ENCODE results near the gene PARD3B. TPM values are rescaled to one million over a fixed set of nuclear protein-coding genes. Genes with fewer than 3 reads are reported as not detected.

Gene PARD3B
- total and polyA plus RNA-seq, 2 experiments from 2014 or later: 3.5 to 4.4 TPM

DNA sequence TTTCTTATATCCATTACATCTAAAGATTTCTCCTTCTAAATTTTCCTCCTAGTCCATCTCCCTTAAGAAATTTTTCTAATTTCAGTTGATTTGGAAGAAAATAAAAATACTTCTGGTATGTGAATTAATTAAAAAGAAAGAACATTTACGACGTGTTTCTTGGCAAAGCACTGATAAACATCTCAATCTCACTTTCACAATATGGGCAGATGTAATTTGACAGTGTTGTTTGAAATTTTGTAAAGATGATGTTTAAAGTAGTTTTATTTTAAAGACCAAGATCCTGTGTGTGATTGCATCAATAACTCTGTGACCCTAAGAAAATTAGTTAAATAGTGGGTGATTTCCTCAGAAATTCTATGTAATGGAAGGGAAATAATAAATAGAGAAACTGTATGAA is 510.0 kb downstream of the PARD3B start:
- Histone ChIP-seq H2AFZ (no peak overlapping the region), H3K27ac (ENCODE audit: low read depth) (no peak overlapping the region), H3F3A (replicated peaks; ENCODE audit: low read depth) (no peaks in the 10 kb centered on the region), H3K4me2 (no peak overlapping the region), H3K36me3 (ENCODE audit: insufficient read depth) (no peaks in the 10 kb centered on the region), H4K20me1 (replicated peaks; ENCODE audit: insufficient read depth) (no peaks in the 10 kb centered on the region), H3K27me3 (ENCODE audit: insufficient read depth) (no peaks in the 10 kb centered on the region), H3K79me2 (replicated peaks; ENCODE audit: insufficient read depth) (no peaks in the 10 kb centered on the region), H3K4me1 (ENCODE audit: insufficient read depth) (peaks cover 4% of the 10 kb centered on the region), H3K4me3 (no peak overlapping the region), H3K9me2 (ENCODE audit: insufficient read depth) (no peaks in the 10 kb centered on the region)
- Mint-ChIP-seq H3K4me1 (peaks cover 9% of the 10 kb centered on the region), H3K36me3 (ENCODE audit: low read depth) (peaks cover 12% of the 10 kb centered on the region; the same call in 2 of the 3 replicates), H3K4me3 (no peak overlapping the region), H3K27me3 (ENCODE audit: insufficient read depth, low read depth, poor library complexity) (no peaks in the 10 kb centered on the region), H3K9me3 (peaks cover 9% of the 10 kb centered on the region; the same call in 2 of the 3 replicates), H3K27ac (no peak overlapping the region)
- TF ChIP-seq ZNF114 (CRISPR knock-in tag; IDR thresholded peaks at IDR 0.05) (no peak), STAT1 (IDR thresholded peaks at IDR 0.05; ENCODE audit: unreplicated experiment) (no peak), NANOG (IDR thresholded peaks at IDR 0.05; ENCODE audit: borderline replicate concordance) (no peak), REST (IDR thresholded peaks at IDR 0.05; ENCODE audit: unreplicated experiment) (no peak), POLR2AphosphoS5 (IDR thresholded peaks at IDR 0.05; ENCODE audit: low read depth) (no peak), CREB1 (CRISPR knock-in tag; IDR thresholded peaks at IDR 0.05; ENCODE audit: low read depth) (no peak), EZH2 (IDR thresholded peaks at IDR 0.05; ENCODE audit: low read depth, unreplicated experiment) (no peak)
- TF ChIP-seq, protein P1, sequence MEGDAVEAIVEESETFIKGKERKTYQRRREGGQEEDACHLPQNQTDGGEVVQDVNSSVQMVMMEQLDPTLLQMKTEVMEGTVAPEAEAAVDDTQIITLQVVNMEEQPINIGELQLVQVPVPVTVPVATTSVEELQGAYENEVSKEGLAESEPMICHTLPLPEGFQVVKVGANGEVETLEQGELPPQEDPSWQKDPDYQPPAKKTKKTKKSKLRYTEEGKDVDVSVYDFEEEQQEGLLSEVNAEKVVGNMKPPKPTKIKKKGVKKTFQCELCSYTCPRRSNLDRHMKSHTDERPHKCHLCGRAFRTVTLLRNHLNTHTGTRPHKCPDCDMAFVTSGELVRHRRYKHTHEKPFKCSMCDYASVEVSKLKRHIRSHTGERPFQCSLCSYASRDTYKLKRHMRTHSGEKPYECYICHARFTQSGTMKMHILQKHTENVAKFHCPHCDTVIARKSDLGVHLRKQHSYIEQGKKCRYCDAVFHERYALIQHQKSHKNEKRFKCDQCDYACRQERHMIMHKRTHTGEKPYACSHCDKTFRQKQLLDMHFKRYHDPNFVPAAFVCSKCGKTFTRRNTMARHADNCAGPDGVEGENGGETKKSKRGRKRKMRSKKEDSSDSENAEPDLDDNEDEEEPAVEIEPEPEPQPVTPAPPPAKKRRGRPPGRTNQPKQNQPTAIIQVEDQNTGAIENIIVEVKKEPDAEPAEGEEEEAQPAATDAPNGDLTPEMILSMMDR (conservative IDR thresholded peaks at IDR 0.05; ENCODE audit: low read depth in 2 of 2): no peak
- TF ChIP-seq, protein P2, sequence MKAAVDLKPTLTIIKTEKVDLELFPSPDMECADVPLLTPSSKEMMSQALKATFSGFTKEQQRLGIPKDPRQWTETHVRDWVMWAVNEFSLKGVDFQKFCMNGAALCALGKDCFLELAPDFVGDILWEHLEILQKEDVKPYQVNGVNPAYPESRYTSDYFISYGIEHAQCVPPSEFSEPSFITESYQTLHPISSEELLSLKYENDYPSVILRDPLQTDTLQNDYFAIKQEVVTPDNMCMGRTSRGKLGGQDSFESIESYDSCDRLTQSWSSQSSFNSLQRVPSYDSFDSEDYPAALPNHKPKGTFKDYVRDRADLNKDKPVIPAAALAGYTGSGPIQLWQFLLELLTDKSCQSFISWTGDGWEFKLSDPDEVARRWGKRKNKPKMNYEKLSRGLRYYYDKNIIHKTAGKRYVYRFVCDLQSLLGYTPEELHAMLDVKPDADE (IDR thresholded peaks at IDR 0.05): no peak
- TF ChIP-seq, protein P3, sequence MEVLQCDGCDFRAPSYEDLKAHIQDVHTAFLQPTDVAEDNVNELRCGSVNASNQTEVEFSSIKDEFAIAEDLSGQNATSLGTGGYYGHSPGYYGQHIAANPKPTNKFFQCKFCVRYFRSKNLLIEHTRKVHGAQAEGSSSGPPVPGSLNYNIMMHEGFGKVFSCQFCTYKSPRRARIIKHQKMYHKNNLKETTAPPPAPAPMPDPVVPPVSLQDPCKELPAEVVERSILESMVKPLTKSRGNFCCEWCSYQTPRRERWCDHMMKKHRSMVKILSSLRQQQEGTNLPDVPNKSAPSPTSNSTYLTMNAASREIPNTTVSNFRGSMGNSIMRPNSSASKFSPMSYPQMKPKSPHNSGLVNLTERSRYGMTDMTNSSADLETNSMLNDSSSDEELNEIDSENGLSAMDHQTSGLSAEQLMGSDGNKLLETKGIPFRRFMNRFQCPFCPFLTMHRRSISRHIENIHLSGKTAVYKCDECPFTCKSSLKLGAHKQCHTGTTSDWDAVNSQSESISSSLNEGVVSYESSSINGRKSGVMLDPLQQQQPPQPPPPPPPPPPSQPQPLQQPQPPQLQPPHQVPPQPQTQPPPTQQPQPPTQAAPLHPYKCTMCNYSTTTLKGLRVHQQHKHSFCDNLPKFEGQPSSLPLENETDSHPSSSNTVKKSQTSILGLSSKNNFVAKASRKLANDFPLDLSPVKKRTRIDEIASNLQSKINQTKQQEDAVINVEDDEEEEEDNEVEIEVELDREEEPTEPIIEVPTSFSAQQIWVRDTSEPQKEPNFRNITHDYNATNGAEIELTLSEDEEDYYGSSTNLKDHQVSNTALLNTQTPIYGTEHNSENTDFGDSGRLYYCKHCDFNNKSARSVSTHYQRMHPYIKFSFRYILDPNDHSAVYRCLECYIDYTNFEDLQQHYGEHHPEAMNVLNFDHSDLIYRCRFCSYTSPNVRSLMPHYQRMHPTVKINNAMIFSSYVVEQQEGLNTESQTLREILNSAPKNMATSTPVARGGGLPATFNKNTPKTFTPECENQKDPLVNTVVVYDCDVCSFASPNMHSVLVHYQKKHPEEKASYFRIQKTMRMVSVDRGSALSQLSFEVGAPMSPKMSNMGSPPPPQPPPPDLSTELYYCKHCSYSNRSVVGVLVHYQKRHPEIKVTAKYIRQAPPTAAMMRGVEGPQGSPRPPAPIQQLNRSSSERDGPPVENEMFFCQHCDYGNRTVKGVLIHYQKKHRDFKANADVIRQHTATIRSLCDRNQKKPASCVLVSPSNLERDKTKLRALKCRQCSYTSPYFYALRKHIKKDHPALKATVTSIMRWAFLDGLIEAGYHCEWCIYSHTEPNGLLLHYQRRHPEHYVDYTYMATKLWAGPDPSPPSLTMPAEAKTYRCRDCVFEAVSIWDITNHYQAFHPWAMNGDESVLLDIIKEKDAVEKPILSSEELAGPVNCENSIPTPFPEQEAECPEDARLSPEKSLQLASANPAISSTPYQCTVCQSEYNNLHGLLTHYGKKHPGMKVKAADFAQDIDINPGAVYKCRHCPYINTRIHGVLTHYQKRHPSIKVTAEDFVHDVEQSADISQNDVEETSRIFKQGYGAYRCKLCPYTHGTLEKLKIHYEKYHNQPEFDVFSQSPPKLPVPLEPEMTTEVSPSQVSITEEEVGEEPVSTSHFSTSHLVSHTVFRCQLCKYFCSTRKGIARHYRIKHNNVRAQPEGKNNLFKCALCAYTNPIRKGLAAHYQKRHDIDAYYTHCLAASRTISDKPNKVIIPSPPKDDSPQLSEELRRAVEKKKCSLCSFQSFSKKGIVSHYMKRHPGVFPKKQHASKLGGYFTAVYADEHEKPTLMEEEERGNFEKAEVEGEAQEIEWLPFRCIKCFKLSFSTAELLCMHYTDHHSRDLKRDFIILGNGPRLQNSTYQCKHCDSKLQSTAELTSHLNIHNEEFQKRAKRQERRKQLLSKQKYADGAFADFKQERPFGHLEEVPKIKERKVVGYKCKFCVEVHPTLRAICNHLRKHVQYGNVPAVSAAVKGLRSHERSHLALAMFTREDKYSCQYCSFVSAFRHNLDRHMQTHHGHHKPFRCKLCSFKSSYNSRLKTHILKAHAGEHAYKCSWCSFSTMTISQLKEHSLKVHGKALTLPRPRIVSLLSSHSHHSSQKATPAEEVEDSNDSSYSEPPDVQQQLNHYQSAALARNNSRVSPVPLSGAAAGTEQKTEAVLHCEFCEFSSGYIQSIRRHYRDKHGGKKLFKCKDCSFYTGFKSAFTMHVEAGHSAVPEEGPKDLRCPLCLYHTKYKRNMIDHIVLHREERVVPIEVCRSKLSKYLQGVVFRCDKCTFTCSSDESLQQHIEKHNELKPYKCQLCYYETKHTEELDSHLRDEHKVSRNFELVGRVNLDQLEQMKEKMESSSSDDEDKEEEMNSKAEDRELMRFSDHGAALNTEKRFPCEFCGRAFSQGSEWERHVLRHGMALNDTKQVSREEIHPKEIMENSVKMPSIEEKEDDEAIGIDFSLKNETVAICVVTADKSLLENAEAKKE (CRISPR knock-in tag; IDR thresholded peaks at IDR 0.05): no peak
- ATAC-seq (no peak), DNase-seq (ENCODE audit: low spot score) (no peak)
